ENCODE results near the gene PDPK1.

Gene PDPK1

GRCh38 chr16:2507665-2508064 lies 30.2 kb upstream of the PDPK1 start:
- DNase-seq: no peak

GRCh38 chr16:2508722-2509400 lies 29.0 kb upstream of the PDPK1 start:
- no peak for DNase-seq

- peak; percentile 61 for DNase-seq
These were observed 26.6 kb upstream of the PDPK1 start for GRCh38 chr16:2511128-2511800.

- DNase-seq: no peak
These were observed 25.7 kb upstream of the PDPK1 start for GRCh38 chr16:2511996-2512734.

GRCh38 chr16:2512735-2513404 lies 25.0 kb upstream of the PDPK1 start:
- DNase-seq: no peak

GRCh38 chr16:2513405-2514332 lies 24.2 kb upstream of the PDPK1 start, which contains the start of gene ATP6V0C:
TSS of gene ATP6V0C (plus strand) at chr16:2513952. CDS start at chr16:2514104, 152 bp downstream.
- DNase-seq: peak; percentile 86

GRCh38 chr16:2514333-2515179 lies 23.3 kb upstream of the PDPK1 start:
- no peak for DNase-seq

- no peak for DNase-seq
These were observed 22.5 kb upstream of the PDPK1 start for GRCh38 chr16:2515180-2515851.

- no peak for DNase-seq
These were observed 21.2 kb upstream of the PDPK1 start for GRCh38 chr16:2516391-2517240.

GRCh38 chr16:2517954-2518605 lies 19.7 kb upstream of the PDPK1 start:
- DNase-seq: no peak

GRCh38 chr16:2518823-2519710 lies 18.8 kb upstream of the PDPK1 start:
- no peak for DNase-seq

GRCh38 chr16:2519711-2520080 lies 18.1 kb upstream of the PDPK1 start:
- no peak for DNase-seq

GRCh38 chr16:2520097-2520783 lies 17.6 kb upstream of the PDPK1 start, which contains the start of gene AMDHD2:
TSS of gene AMDHD2 (plus strand) at chr16:2520371. CDS start at chr16:2520459, 88 bp downstream.
- DNase-seq: peak; percentile 88

- no peak for DNase-seq
These were observed 16.9 kb upstream of the PDPK1 start for GRCh38 chr16:2520784-2521531.

- DNase-seq: no peak
These were observed 14.0 kb upstream of the PDPK1 start for GRCh38 chr16:2523801-2524231.

- DNase-seq: no peak
These were observed 13.4 kb upstream of the PDPK1 start for GRCh38 chr16:2524339-2524938.

Measured in HCEC 1CT (cell line).